GM19043 (cell line): ENCODE measurements around the gene NID1.
"Not testable (repeated sequence)": the region's sequence is repeated elsewhere in the genome, so short reads cannot be mapped to it uniquely, and the experiment has no call there.

ENCODE experiments used
- ATAC-seq: cut with Tn5 transposase; IDR thresholded peaks from one replicate; pipeline ENCODE4 v1.9.1; 2021; ENCODE audit warnings: low read depth; ENCODE audit not compliant: unreplicated experiment

NID1 gene

DNA sequence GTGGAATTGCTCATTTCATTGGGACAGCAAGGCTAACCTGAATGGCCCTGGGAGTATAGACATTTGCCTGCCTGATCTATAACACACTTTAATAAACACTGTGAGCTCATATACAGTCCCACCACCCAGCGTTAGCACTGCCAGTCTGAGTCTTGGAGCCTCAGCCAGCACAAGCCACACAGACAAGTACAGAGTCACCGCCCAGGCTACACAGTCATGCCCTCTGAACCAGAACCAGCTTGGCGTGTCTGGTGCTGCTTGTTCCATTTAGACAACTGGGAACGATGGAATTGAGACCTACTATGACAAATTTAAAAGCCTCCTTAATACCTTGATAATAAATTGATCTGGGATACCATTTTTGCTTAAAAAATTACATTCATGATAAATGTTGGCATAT lies 31.6 kb downstream of the NID1 start:
- ATAC-seq: no peak

DNA sequence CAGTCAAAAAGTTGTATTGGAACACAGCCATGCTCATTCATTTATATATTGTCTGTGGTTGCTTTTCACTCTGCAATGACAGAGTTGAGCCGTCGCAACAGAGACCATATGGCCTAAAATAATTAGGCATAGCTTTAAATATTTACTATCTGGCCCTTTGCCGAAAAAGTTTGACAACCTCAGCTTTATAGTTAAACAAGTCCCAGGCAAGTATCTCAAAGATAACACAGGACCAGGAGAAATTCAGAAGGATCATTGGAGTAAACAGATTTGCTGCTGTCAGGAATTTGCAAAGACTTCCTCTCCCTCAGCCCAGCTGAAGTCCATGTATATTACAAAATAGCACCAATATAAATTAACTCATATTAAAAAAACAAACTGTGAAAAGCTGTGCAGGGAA lies 34.4 kb downstream of the NID1 start:
- no peak for ATAC-seq

DNA sequence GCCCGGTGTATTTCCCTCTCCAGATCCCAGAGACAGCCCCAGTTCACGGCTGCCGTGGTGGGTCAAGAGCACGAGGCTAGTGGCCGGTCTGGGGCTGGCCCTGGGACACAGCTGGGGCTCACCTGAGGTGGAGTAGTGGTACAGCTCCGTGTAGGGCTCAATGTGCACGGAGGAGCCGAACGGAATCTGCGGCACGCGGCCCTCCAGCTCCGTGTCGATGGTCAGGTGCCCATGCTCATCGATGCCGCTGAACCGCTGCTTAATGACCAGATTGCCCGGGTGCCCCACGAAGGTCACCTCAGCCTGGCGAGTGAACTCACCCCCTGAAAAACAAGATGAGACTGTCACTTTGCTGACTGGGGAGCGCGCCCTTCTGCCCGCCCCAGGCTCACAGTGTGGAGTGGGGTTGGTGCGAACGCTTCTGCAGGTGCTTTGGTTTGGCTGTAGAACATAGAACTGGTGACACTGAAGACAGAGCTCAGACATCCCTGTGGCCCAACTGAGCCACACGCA lies 35.4 kb downstream of the NID1 start:
- ATAC-seq: no peak

DNA sequence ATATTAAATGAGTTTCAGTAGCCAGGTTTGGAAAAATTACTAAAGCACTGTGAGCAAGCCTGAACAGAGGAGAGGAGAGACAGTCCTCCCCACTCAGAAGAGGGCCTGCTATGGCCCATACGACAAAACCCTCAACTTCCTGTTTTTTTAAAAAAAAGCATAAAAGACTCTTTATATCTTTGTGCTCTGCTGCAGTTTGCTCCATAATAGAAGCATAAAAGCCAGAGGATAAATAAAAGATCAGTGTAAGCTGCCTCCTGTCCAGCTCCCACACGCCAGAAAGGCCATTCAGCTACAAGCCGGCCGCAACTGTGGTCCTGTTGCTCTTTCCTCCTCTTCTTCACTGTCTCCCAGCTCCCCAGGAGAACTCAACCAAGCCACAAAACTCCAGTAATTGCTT lies 37.8 kb downstream of the NID1 start:
- no peak for ATAC-seq

GRCh38 chr1:236025836-236026235 lies 39.1 kb downstream of the NID1 start:
- no peak for ATAC-seq

DNA sequence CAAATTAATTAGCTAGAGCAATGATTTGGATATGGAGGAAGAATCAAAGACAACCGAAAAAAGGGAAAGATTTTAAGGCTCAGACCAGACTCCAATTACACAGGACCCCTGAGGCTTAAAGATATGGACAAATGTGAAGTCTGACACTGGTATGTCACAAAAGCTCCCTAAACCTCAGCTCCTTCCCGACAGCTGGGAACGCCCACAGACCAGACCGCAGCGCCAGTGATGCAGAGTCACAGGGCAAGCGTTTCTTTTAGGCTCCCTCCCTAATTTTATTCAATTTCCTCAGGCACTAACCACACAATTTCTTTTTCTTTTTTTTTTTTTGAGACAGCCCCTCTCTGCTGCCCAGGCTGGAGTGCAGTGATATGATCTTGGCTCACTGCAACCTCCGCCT lies 40.2 kb downstream of the NID1 start:
- ATAC-seq: no peak

DNA sequence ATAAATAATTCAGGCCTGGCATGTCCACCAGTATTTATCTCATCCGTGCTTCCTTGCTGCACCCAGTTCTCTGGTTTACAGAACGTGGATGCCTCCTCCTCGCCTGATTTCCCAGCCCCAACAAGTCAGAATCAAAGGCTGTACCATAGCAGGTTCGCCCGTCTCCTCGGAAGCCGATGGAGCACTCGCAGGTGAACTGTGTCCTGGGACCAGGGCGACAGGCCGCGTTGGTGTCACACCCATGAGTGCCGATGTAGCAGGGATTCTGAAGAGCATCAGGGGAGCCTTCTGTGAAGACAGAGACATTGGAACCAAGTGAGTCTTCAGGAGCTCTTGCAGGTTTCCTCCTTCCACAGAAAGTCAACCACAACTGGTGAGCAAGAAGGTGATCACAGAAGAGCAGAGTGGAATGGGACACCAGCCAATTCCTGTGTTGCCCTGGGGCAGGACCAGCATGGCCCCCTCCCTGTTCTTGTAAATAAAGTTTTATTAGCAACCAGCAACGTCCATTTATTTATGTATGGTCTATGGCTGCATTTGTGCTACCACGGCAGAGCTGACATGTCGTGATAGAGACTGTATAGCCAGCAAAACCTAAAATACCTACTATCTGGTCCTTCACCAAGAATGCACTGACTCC lies 40.8 kb downstream of the NID1 start:
- no peak for ATAC-seq

GRCh38 chr1:236021424-236022135 lies 43.3 kb downstream of the NID1 start:
- no peak for ATAC-seq

- no peak for ATAC-seq
Measured at GRCh38 chr1:236020359-236021219, 44.3 kb downstream of the NID1 start.

- ATAC-seq: no peak
Measured at GRCh38 chr1:236018885-236019453, 45.9 kb downstream of the NID1 start.

DNA sequence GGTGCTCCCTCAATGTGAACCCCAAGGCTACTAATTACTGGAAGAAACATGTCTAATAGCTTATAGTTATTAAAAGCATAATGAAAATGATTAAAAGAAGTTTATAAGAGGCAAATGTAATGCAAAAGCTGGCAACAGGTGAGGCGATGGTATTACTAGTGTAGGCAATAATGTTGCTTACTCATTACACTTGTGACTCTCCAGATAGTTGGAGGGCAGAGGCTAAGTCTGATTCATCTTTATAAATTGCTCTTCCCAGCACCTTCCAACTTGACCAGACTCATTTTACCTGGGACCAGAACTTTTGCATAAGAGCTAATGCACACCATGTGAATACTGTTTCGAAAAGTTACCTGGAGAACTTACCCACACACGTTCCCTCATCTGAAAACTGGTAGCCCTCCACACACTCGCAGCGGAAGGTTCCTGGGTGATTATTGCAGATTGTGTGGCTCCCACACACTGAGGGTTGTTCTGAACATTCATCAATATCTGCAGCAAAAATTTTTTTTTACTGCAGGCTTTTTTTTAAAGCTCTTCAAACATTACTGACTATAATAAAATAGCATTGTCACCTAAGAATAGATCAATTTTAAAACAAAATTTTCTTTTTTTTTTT lies 48.0 kb downstream of the NID1 start:
- no peak for ATAC-seq

DNA sequence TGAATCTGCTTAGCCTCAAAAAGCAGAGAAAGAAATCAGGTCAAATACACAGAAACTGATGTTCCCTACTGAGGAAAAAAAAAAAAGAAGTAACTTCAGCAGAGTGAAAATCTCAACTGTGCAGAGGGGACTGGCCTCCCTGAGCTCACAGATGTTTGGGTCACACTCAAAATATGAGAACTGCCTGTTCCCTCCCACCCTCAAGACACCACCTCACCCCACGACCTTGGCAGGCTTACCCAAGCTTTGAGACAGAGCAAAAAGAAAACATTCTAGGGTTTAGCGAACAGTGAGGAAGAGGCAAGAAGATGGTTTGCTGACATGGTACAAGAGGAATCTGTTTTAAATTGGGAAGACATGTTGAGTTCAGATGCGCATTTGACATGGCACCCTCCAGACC lies 48.8 kb downstream of the NID1 start:
- no peak for ATAC-seq

GRCh38 chr1:236015539-236015938 lies 49.4 kb downstream of the NID1 start:
- ATAC-seq: no peak

- no peak for ATAC-seq
Measured at GRCh38 chr1:236013330-236013729, 51.6 kb downstream of the NID1 start.

- no peak for ATAC-seq
Measured at GRCh38 chr1:236011641-236012040, 53.2 kb downstream of the NID1 start.

GRCh38 chr1:236010443-236010842 lies 54.4 kb downstream of the NID1 start:
- ATAC-seq: no peak

- ATAC-seq: no peak
Measured at GRCh38 chr1:236009857-236010256, 55.0 kb downstream of the NID1 start.

DNA sequence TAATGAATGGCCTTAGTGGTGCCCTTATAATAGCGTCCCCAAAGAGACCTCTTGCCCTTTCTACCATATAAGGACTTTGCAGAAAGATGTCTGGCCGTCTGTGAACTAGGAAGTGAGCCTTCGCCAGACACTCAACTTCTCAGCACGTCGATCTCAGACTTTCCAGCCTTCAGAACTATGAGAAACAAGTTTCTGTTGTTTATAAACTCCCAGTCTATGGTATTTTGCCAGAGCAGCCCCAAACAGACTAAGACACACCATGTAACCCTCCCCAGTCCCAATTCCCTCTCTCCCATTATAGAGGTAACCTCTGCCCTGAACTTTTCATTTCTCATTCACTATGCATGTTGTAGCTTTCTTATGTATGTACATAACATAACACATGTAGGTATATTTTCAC lies 55.7 kb downstream of the NID1 start:
- no peak for ATAC-seq

DNA sequence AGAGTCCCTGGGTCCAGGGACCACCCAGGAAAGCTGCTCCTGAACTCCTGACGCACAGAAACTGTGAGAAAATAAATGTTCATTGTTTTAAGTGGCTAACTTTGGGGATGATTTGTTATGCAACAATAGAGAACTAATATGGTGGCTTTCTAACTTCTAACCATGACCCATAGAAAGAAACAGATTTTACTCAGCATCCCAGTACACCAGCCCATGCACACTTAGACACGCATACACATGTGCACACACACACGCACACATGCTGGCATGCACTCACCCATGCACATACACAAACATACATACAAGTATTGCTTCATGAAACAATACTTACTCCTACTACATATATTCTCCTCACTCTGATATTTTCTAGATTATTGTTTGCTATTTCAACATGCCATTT lies 57.1 kb downstream of the NID1 start:
- no peak for ATAC-seq

DNA sequence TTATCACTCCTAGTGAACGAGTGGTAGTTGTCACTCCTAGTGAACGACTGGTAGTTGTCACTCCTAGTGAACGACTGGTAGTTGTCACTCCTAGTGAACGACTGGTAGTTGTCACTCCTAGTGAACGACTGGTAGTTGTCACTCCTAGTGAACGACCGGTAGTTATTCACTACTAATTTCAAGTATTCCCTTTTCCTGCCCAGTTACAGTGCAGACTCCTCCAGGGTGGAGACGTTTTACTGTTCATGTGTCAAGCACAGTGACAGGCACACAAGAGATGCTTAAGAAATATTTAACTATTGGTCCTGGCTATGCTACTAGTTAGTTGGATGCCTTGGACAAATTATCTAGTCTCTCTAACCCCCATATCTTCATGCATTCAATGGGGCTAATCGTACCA lies 61.8 kb downstream of the NID1 start:
- not testable (repeated sequence) for ATAC-seq

DNA sequence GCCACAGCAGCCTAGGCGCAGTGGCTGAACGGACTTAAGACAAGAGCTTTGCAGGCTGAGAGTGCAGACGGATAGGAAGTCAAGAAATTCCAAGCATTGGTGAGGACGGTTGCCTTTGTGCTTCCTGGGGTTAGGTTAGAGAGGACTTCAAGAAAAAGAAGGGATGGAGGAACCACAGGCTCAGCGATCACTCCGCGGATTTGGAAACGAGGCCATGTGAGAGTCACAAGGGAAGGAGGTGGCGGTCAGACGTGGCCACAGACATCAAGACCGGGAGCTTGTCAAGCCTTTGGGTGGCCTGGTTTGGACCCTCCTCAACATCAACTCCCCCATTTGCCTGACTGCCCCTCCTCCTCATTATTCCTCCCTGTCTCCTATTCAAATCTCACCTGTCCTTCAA lies 62.3 kb downstream of the NID1 start:
- ATAC-seq: no peak
